GM12874 (cell line): ENCODE measurements around the gene LPXN.

Source experiments
- TF ChIP-seq, protein P1 (sequence below): IDR thresholded peaks from 2 replicates; pipeline ENCODE4 v1.5.1; 2011; ENCODE audit warnings: low read depth, mild to moderate bottlenecking, control low read depth, low read length, moderate library complexity; ENCODE audit not compliant: insufficient read depth

The LPXN gene

GRCh38 chr11:58564231-58564630 lies 11.4 kb downstream of the LPXN start:
- TF ChIP-seq, protein P1, sequence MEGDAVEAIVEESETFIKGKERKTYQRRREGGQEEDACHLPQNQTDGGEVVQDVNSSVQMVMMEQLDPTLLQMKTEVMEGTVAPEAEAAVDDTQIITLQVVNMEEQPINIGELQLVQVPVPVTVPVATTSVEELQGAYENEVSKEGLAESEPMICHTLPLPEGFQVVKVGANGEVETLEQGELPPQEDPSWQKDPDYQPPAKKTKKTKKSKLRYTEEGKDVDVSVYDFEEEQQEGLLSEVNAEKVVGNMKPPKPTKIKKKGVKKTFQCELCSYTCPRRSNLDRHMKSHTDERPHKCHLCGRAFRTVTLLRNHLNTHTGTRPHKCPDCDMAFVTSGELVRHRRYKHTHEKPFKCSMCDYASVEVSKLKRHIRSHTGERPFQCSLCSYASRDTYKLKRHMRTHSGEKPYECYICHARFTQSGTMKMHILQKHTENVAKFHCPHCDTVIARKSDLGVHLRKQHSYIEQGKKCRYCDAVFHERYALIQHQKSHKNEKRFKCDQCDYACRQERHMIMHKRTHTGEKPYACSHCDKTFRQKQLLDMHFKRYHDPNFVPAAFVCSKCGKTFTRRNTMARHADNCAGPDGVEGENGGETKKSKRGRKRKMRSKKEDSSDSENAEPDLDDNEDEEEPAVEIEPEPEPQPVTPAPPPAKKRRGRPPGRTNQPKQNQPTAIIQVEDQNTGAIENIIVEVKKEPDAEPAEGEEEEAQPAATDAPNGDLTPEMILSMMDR, result no peak

DNA sequence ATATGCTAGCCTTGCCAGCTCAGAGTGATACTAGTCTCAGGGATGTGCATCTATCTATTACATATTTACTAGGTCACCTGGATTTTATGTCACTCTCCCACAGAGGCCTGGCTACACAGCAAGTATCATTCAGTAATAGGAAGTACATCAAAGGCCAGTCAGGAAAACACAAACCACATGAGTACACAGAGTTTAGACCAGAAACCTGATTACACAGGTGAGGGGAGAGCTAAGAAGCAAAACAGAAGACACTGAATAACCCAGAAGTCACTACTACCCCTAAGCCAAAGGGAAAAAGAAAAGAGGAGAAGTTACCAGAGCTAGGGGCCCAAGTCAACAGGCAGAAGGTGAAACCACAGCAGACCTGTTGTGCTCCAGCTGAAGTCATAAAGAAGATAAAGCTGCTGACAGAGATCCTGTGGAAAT lies 13.3 kb downstream of the LPXN start:
- TF ChIP-seq, protein P1, result no peak

GRCh38 chr11:58561394-58562098 lies 14.1 kb downstream of the LPXN start:
- TF ChIP-seq, protein P1, result no peak

- TF ChIP-seq, protein P1, result no peak
Measured at GRCh38 chr11:58560842-58561241, 14.8 kb downstream of the LPXN start.

- TF ChIP-seq, protein P1, result no peak
Measured at GRCh38 chr11:58549644-58550043, 26.0 kb downstream of the LPXN start.

- TF ChIP-seq, protein P1, result no peak
Measured at GRCh38 chr11:58546841-58547240, 28.8 kb downstream of the LPXN start.

- TF ChIP-seq, protein P1, result no peak
Measured at GRCh38 chr11:58531865-58532341, 43.8 kb downstream of the LPXN start.
